BLaER1 (cell line): Measurements from ENCODE around the gene PUDP.
A peak's percentile ranks its signal among the peaks of the same experiment; 100 is the strongest.
"Not testable (repeated sequence)": the region's sequence is repeated elsewhere in the genome, so short reads cannot be mapped to it uniquely, and the experiment has no call there.

ENCODE experiments used
- H3K27ac ChIP-seq: shearing (Covaris generic); formaldehyde crosslinking; 2 replicates; pipeline ENCODE4 v1.8.1; 2022
- H3K27me3 ChIP-seq: shearing (Covaris generic); formaldehyde crosslinking; 2 replicates; pipeline ENCODE4 v1.8.1; 2022
- H3K36me3 ChIP-seq: shearing (Covaris generic); formaldehyde crosslinking; 2 replicates; pipeline ENCODE4 v1.8.1; 2022
- H3K4me1 ChIP-seq: shearing (Covaris generic); formaldehyde crosslinking; 2 replicates; pipeline ENCODE4 v1.8.1; 2022
- H3K4me2 ChIP-seq: shearing (Covaris generic); formaldehyde crosslinking; 2 replicates; pipeline ENCODE4 v1.8.1; 2022
- H3K4me3 ChIP-seq: shearing (Covaris generic); formaldehyde crosslinking; 2 replicates; pipeline ENCODE4 v1.8.1; 2022
- H3K9ac ChIP-seq: shearing (Covaris generic); formaldehyde crosslinking; 2 replicates; pipeline ENCODE4 v1.8.1; 2022
- H3K9me3 ChIP-seq: shearing (Covaris generic); formaldehyde crosslinking; 2 replicates; pipeline ENCODE4 v1.8.1; 2022
- H4K20me1 ChIP-seq: shearing (Covaris generic); formaldehyde crosslinking; 2 replicates; pipeline ENCODE4 v1.8.1; 2022
- Cebpa-rat ChIP-seq: shearing (Covaris generic); IDR thresholded peaks from 2 replicates; pipeline ENCODE4 v1.8.1; 2022

PUDP gene

DNA sequence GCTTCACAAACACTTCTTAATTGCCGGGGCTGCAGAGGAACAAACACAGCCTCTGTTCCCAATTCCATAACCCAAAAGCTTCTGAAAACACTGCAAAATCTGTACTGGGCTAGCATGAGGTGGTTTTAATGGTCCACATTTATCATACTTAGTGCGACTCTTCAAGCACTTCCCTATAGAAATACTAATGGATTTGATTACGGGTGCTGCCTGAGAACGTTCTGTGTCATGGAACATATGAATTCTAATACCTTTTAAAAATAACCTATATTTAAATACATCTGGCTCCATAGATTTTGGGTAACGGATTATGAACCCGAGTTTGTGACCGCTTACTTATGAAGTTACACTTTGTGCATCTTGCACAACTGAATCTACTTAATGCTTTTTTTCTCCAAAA, 35.9 kb downstream of the PUDP start:
- H3K36me3 ChIP-seq, result peaks cover 45% of the 10 kb centered on the region
- peaks cover 40% of the 10 kb centered on the region for H3K9me3 ChIP-seq
- no peak for TF ChIP-seq Cebpa-rat
- H3K27ac ChIP-seq, result peak overlapping the region; percentile 98
- peak overlapping the region; percentile 91 for H3K9ac ChIP-seq
- no peaks in the 10 kb centered on the region for H4K20me1 ChIP-seq
- peak overlapping the region; percentile 61 for H3K4me3 ChIP-seq
- H3K27me3 ChIP-seq, result no peaks in the 10 kb centered on the region
- peaks cover 87% of the 10 kb centered on the region for H3K4me1 ChIP-seq
- peak overlapping the region; percentile 89 for H3K4me2 ChIP-seq

GRCh38 chrX:7111518-7111917, 36.4 kb downstream of the PUDP start:
- peak overlapping the region; percentile 98 for H3K27ac ChIP-seq
- H3K4me3 ChIP-seq, result peak overlapping the region; percentile 61
- peaks cover 35% of the 10 kb centered on the region for H3K9me3 ChIP-seq
- H3K4me1 ChIP-seq, result peaks cover 87% of the 10 kb centered on the region
- H4K20me1 ChIP-seq, result no peaks in the 10 kb centered on the region
- TF ChIP-seq Cebpa-rat, result no peak
- H3K4me2 ChIP-seq, result peak overlapping the region; percentile 89
- peaks cover 39% of the 10 kb centered on the region for H3K36me3 ChIP-seq
- H3K9ac ChIP-seq, result peak overlapping the region; percentile 91
- no peaks in the 10 kb centered on the region for H3K27me3 ChIP-seq

DNA sequence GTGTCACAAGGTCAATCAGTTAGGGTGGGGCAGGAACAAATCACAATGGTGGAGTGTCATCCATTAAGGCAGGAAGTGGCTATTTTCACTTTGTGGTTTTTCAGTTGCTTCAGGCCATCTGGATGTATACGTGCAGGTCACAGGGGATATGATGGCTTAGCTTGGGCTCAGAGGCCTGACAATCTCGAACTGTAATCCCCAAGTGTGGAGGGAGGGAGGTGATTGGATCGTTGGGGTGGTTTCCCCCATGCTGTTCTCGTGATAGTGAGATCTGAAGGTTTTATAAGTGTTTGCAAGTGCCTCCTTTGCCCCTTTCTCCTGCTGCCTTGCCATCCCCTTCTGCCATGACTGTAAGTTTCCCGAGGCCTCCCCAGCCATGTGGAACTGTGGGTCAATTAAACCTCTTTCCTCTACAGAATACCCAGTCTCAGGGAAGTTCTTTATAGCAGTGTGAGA, 37.1 kb downstream of the PUDP start:
- Histone ChIP-seq H3K4me2 (peak overlapping the region; percentile 89), H3K27ac (peak overlapping the region; percentile 98), H3K27me3 (no peaks in the 10 kb centered on the region), H3K4me1 (peaks cover 86% of the 10 kb centered on the region), H4K20me1 (no peaks in the 10 kb centered on the region), H3K9ac (peak overlapping the region; percentile 91), H3K9me3 (peaks cover 28% of the 10 kb centered on the region), H3K36me3 (peaks cover 36% of the 10 kb centered on the region), H3K4me3 (peak overlapping the region; percentile 61)
- no peak for TF ChIP-seq Cebpa-rat

GRCh38 chrX:7109838-7110793, 37.8 kb downstream of the PUDP start:
- Histone ChIP-seq H3K36me3 (peaks cover 36% of the 10 kb centered on the region), H4K20me1 (no peaks in the 10 kb centered on the region), H3K27ac (peak overlapping the region; percentile 98), H3K4me3 (peak overlapping the region; percentile 62), H3K4me2 (peak overlapping the region; percentile 89), H3K9me3 (peaks cover 24% of the 10 kb centered on the region), H3K9ac (peak overlapping the region; percentile 91), H3K4me1 (peaks cover 80% of the 10 kb centered on the region), H3K27me3 (no peaks in the 10 kb centered on the region)
- TF ChIP-seq Cebpa-rat, result no peak

DNA sequence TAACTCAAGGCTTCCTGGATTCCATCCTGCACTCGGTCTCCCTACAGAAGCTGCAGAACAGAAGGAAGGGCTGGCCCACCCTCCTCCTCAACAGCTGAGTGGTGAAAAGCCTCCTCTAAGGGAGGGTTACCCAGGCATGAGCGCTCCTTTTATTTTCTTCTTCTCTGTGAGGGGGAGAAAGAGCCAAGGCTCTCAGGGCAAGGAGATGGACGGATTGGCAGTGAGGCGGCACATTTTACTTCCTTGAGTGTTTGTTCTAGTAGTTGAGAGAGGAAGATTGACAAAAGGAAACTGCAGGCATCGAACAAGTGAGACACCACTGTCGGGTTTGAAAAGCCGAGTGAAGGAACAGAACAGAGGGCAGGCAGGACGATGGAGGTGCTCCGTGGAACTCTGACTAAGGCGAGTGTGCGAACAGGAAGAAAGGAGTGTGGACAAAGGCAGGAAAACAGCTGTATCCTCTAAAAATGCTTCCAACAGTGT, 38.9 kb downstream of the PUDP start:
- H3K27ac ChIP-seq, result peak overlapping the region; percentile 98
- H3K4me1 ChIP-seq, result peaks cover 72% of the 10 kb centered on the region
- peaks cover 23% of the 10 kb centered on the region for H3K9me3 ChIP-seq
- H3K4me2 ChIP-seq, result peak overlapping the region; percentile 89
- TF ChIP-seq Cebpa-rat, result no peak
- H3K36me3 ChIP-seq, result peaks cover 37% of the 10 kb centered on the region
- no peaks in the 10 kb centered on the region for H3K27me3 ChIP-seq
- peak overlapping the region; percentile 62 for H3K4me3 ChIP-seq
- H4K20me1 ChIP-seq, result no peaks in the 10 kb centered on the region
- H3K9ac ChIP-seq, result peak overlapping the region; percentile 91

GRCh38 chrX:7108030-7108429, 39.9 kb downstream of the PUDP start:
- Histone ChIP-seq H3K4me3 (peak overlapping the region; percentile 62), H3K4me2 (peak overlapping the region; percentile 89), H4K20me1 (no peaks in the 10 kb centered on the region), H3K9me3 (peaks cover 23% of the 10 kb centered on the region), H3K4me1 (peaks cover 64% of the 10 kb centered on the region), H3K27ac (peak overlapping the region; percentile 98), H3K36me3 (peaks cover 37% of the 10 kb centered on the region), H3K27me3 (no peaks in the 10 kb centered on the region), H3K9ac (peak overlapping the region; percentile 91)
- TF ChIP-seq Cebpa-rat, result no peak

GRCh38 chrX:7106649-7107048, 41.3 kb downstream of the PUDP start:
- Histone ChIP-seq H4K20me1 (no peaks in the 10 kb centered on the region), H3K27me3 (no peaks in the 10 kb centered on the region), H3K36me3 (peaks cover 34% of the 10 kb centered on the region), H3K9me3 (peaks cover 19% of the 10 kb centered on the region), H3K9ac (no peak overlapping the region), H3K27ac (peak overlapping the region; percentile 98), H3K4me1 (peaks cover 51% of the 10 kb centered on the region), H3K4me3 (no peak overlapping the region), H3K4me2 (peak overlapping the region; percentile 89)
- TF ChIP-seq Cebpa-rat, result no peak

- Histone ChIP-seq H3K4me2 (no peak overlapping the region), H3K9me3 (peaks cover 19% of the 10 kb centered on the region), H3K4me3 (no peak overlapping the region), H3K27ac (no peak overlapping the region), H4K20me1 (no peaks in the 10 kb centered on the region), H3K9ac (no peak overlapping the region), H3K36me3 (peaks cover 75% of the 10 kb centered on the region), H3K27me3 (no peaks in the 10 kb centered on the region), H3K4me1 (peaks cover 33% of the 10 kb centered on the region)
- no peak for TF ChIP-seq Cebpa-rat
Observed at GRCh38 chrX:7102119-7102518, 45.8 kb downstream of the PUDP start.

GRCh38 chrX:7100022-7100421, 47.9 kb downstream of the PUDP start:
- H3K27me3 ChIP-seq, result no peaks in the 10 kb centered on the region
- no peaks in the 10 kb centered on the region for H4K20me1 ChIP-seq
- no peak overlapping the region for H3K27ac ChIP-seq
- H3K9me3 ChIP-seq, result peaks cover 31% of the 10 kb centered on the region
- H3K4me2 ChIP-seq, result no peak overlapping the region
- H3K9ac ChIP-seq, result no peak overlapping the region
- H3K4me1 ChIP-seq, result peaks cover 20% of the 10 kb centered on the region
- peaks cover 85% of the 10 kb centered on the region for H3K36me3 ChIP-seq
- no peak for TF ChIP-seq Cebpa-rat
- H3K4me3 ChIP-seq, result no peak overlapping the region

DNA sequence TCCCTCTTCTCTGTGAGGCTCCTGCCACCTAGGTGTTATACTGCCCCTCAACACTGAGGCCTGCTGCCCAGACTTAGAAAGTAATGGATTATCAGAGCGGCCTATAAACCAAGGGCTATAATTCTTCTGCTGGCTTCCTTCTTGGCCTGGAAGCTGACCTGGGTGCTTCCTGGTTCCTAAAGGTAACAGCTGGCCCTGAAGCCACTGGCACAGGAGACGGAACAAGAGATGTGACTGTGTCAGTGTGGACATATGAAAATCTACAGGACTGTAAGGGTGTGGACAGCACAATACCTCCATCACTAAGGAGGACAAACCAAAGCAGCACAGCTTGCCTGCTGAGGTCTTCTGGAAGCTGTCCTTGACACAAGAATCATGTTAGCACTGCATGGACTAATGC, 52.3 kb downstream of the PUDP start:
- not testable (repeated sequence) for H3K4me2 ChIP-seq, H4K20me1 ChIP-seq

More for the DNA sequence above, 52.3 kb downstream of the PUDP start:
- Histone ChIP-seq H3K36me3 (peaks cover 79% of the 10 kb centered on the region), H3K4me1 (peaks cover 37% of the 10 kb centered on the region), H3K9me3 (peaks cover 19% of the 10 kb centered on the region)
- not testable (repeated sequence) for H3K27me3 ChIP-seq, H3K4me3 ChIP-seq, H3K9ac ChIP-seq, H3K27ac ChIP-seq
